ENCODE measurements around the gene MLXIP.

DNA sequence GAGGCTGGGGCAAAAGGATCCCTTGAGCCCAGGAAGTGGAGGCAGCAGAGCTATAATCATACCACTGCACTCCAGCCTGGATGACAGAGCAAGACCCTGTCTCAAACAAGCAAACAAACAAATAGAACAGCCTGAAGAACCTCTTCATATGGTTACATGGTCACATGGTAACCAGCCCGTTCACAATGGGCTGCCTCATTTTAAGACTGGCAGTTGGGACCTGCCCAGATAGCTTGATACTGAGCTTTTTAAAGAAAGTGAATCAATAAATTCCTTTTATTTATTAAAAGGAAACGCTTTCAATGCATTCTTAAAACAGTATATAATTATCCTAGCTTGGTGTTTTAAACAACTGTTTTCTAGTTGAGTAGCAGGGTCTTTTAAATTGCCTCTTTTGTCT lies 10.5 kb downstream of the MLXIP start:
- TF ChIP-seq, protein P1, sequence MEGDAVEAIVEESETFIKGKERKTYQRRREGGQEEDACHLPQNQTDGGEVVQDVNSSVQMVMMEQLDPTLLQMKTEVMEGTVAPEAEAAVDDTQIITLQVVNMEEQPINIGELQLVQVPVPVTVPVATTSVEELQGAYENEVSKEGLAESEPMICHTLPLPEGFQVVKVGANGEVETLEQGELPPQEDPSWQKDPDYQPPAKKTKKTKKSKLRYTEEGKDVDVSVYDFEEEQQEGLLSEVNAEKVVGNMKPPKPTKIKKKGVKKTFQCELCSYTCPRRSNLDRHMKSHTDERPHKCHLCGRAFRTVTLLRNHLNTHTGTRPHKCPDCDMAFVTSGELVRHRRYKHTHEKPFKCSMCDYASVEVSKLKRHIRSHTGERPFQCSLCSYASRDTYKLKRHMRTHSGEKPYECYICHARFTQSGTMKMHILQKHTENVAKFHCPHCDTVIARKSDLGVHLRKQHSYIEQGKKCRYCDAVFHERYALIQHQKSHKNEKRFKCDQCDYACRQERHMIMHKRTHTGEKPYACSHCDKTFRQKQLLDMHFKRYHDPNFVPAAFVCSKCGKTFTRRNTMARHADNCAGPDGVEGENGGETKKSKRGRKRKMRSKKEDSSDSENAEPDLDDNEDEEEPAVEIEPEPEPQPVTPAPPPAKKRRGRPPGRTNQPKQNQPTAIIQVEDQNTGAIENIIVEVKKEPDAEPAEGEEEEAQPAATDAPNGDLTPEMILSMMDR (conservative IDR thresholded peaks at IDR 0.05; ENCODE audit: low read length): no peak
- TF ChIP-seq EZH2phosphoT487 (IDR thresholded peaks at IDR 0.05; ENCODE audit: borderline replicate concordance): no peak

All from Loucy (cell line).